ENCODE measurements around the gene RUNX3.

GRCh38 chr1:24875991-24876506, 54.0 kb downstream of the RUNX3 start:
- TF ChIP-seq, protein P1, sequence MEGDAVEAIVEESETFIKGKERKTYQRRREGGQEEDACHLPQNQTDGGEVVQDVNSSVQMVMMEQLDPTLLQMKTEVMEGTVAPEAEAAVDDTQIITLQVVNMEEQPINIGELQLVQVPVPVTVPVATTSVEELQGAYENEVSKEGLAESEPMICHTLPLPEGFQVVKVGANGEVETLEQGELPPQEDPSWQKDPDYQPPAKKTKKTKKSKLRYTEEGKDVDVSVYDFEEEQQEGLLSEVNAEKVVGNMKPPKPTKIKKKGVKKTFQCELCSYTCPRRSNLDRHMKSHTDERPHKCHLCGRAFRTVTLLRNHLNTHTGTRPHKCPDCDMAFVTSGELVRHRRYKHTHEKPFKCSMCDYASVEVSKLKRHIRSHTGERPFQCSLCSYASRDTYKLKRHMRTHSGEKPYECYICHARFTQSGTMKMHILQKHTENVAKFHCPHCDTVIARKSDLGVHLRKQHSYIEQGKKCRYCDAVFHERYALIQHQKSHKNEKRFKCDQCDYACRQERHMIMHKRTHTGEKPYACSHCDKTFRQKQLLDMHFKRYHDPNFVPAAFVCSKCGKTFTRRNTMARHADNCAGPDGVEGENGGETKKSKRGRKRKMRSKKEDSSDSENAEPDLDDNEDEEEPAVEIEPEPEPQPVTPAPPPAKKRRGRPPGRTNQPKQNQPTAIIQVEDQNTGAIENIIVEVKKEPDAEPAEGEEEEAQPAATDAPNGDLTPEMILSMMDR (conservative IDR thresholded peaks at IDR 0.05; ENCODE audit: low read length) = no peak
- no peak for TF ChIP-seq EZH2phosphoT487 (IDR thresholded peaks at IDR 0.05; ENCODE audit: borderline replicate concordance, low read depth, low read length)
